ENCODE data around the gene ATP4B. TPM values are rescaled to one million over a fixed set of nuclear protein-coding genes. Genes with fewer than 3 reads are reported as not detected.

ATP4B gene
- polyA plus RNA-seq, 1 donor (not counting 4 experiments of a cell fraction or from before 2014, with no cell fraction given), result not detected

DNA sequence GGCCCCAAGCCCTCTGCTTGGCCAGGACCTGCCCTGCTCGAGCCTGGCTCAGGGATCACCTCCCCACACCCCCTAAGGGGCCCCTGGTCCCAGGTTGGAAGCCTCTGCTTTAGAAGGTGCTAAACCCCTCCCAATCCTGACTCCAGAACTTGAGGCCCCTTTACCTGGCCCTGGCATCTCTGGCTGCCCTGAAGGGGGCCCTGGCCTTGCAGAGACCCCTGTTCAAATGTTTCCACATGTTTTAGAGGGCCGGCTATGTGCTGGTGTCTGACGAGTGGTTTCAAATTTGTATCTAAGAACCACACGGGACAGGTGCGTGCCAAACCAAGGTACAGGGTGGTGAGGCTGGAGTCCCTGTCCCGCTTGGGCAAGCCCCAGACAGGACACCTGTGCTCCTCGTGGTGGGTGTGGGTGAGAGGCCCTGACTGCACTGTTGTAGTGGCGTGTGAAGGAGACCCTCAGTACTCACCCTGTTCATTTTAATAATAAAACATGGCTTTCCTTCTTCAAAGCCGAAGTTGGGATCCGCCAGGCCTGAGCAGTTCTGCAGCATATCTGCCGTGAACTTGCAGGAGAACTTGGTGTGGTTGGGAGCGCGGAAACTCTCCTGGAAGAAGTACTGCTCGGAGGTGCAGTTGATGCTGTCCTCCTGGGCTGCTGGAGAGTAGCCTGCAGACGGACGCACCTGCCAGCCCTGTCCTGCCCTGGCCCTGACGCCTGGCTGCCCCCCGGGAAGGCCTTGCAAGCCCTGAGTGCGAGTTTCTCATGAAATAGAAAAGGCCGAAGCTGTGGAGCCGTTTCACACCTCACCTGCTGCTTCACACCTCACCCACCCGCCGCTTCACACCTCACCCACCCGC is 5.4 kb downstream of the ATP4B start:
- DNase-seq (ENCODE audit: low read depth, low spot score) (no peak), FAIRE-seq (no peak)
- H3K27ac ChIP-seq (ENCODE audit: control insufficient read depth, insufficient read depth, low read length), result no peak overlapping the region
- H3K79me2 ChIP-seq (ENCODE audit: control insufficient read depth, insufficient read depth, low read length), result no peaks in the 10 kb centered on the region
- dilution Hi-C loops (cut with MboI; ENCODE audit: extremely low pct_ligation_motif_present, low sequenced_read_pairs), result no loop called here
- H3K4me2 ChIP-seq (ENCODE audit: control insufficient read depth, extremely low read depth, insufficient read depth, low read depth, low read length), result no peak overlapping the region
- no peak for TF ChIP-seq EZH2 (IDR thresholded peaks at IDR 0.05; ENCODE audit: low read length)
- TF ChIP-seq, protein P1, sequence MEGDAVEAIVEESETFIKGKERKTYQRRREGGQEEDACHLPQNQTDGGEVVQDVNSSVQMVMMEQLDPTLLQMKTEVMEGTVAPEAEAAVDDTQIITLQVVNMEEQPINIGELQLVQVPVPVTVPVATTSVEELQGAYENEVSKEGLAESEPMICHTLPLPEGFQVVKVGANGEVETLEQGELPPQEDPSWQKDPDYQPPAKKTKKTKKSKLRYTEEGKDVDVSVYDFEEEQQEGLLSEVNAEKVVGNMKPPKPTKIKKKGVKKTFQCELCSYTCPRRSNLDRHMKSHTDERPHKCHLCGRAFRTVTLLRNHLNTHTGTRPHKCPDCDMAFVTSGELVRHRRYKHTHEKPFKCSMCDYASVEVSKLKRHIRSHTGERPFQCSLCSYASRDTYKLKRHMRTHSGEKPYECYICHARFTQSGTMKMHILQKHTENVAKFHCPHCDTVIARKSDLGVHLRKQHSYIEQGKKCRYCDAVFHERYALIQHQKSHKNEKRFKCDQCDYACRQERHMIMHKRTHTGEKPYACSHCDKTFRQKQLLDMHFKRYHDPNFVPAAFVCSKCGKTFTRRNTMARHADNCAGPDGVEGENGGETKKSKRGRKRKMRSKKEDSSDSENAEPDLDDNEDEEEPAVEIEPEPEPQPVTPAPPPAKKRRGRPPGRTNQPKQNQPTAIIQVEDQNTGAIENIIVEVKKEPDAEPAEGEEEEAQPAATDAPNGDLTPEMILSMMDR (optimal IDR thresholded peaks at IDR 0.05 in 1 of 3, IDR thresholded peaks at IDR 0.05 in 1 of 3, conservative IDR thresholded peaks at IDR 0.05 in 1 of 3; ENCODE audit: extremely low read depth in 1 of 3, insufficient read depth in 2 of 3, low read length in 3 of 3), result no peak
- H2AFZ ChIP-seq (ENCODE audit: control insufficient read depth, low read length), result no peak overlapping the region
- H3K36me3 ChIP-seq (ENCODE audit: control insufficient read depth in 2 of 2, extremely low read depth in 1 of 2, insufficient read depth in 2 of 2, low read length in 2 of 2), result no peaks in the 10 kb centered on the region
- no peaks in the 10 kb centered on the region for H3K9me3 ChIP-seq (ENCODE audit: control insufficient read depth, low read depth, low read length)
- peaks cover 2% of the 10 kb centered on the region for H3K4me1 ChIP-seq (ENCODE audit: control insufficient read depth, extremely low read depth, insufficient read depth, low read length)
- no peak overlapping the region for H3K4me3 ChIP-seq (ENCODE audit: control insufficient read depth in 2 of 3, extremely low read depth in 1 of 3, insufficient read depth in 2 of 3, low read depth in 1 of 3, low read length in 3 of 3)
- no peaks in the 10 kb centered on the region for H4K20me1 ChIP-seq (ENCODE audit: control insufficient read depth, extremely low read depth, insufficient read depth, low read length)
- H3K9ac ChIP-seq (ENCODE audit: control insufficient read depth, extremely low read depth, insufficient read depth, low read length), result no peak overlapping the region
- H3K9me1 ChIP-seq (ENCODE audit: control insufficient read depth, extremely low read depth, insufficient read depth, low read length), result no peaks in the 10 kb centered on the region
- H3K27me3 ChIP-seq (ENCODE audit: control insufficient read depth, extremely low read depth, insufficient read depth, low read length), result peaks cover 21% of the 10 kb centered on the region

DNA sequence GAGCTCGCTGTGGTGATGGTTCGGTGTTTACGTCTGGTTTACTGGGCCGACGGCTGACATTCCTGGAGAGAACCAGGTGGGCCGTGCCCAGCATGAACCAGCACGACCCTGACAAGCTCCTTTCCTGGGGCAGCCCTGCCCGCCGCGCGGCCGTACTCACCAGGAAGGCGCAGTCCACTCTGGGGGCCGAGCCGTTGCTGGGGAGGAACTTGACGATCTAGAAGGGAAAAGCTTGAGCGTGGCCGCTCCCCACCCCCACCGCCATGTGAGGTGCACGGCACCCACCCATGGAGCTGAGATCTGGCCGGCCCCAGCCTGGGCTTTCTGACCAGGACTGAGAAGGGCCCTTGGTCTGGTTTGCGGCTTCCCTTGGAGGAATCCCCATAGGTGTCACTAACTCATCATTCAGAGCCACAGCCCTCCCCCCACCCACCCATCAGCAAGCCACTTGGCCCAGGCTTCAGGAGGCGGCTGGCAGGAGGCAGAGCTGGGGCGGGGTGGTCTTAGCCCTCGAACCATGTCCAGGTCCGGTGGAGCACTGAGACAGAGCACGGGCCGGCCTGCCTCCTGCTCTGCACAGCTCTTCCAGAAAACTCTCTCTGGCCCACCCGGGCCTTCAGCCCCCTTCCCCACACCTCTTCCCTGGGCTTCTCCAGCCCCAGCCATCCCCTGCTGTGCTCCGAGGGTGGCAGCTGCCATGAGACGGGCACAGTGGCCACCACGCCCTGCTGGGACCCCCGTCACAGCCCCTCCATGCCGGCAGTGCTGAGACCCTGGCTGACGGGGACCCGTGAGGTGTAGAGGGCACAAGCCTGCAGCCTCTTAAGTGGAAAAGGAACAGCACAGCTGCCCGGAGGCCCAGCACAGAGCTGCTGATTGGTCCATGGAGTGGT is 6.2 kb downstream of the ATP4B start:
- dilution Hi-C loops (cut with MboI; ENCODE audit: extremely low pct_ligation_motif_present, low sequenced_read_pairs), result no loop called here

More for the DNA sequence above, 6.2 kb downstream of the ATP4B start:
- Histone ChIP-seq H3K27ac (ENCODE audit: control insufficient read depth, insufficient read depth, low read length) (no peak overlapping the region), H3K9me3 (ENCODE audit: control insufficient read depth, low read depth, low read length) (peaks cover 2% of the 10 kb centered on the region), H3K4me2 (ENCODE audit: control insufficient read depth, extremely low read depth, insufficient read depth, low read depth, low read length) (no peak overlapping the region), H3K9ac (ENCODE audit: control insufficient read depth, extremely low read depth, insufficient read depth, low read length) (no peak overlapping the region), H3K27me3 (ENCODE audit: control insufficient read depth, extremely low read depth, insufficient read depth, low read length) (peaks cover 13% of the 10 kb centered on the region), H3K4me1 (ENCODE audit: control insufficient read depth, extremely low read depth, insufficient read depth, low read length) (peaks cover 2% of the 10 kb centered on the region), H3K36me3 (ENCODE audit: control insufficient read depth in 2 of 2, extremely low read depth in 1 of 2, insufficient read depth in 2 of 2, low read length in 2 of 2) (no peaks in the 10 kb centered on the region), H4K20me1 (ENCODE audit: control insufficient read depth, extremely low read depth, insufficient read depth, low read length) (no peaks in the 10 kb centered on the region), H2AFZ (ENCODE audit: control insufficient read depth, low read length) (no peak overlapping the region), H3K4me3 (ENCODE audit: control insufficient read depth in 2 of 3, extremely low read depth in 1 of 3, insufficient read depth in 2 of 3, low read depth in 1 of 3, low read length in 3 of 3) (no peak overlapping the region), H3K79me2 (ENCODE audit: control insufficient read depth, insufficient read depth, low read length) (no peaks in the 10 kb centered on the region), H3K9me1 (ENCODE audit: control insufficient read depth, extremely low read depth, insufficient read depth, low read length) (no peaks in the 10 kb centered on the region)
- no peak for FAIRE-seq
- TF ChIP-seq, protein P1 (optimal IDR thresholded peaks at IDR 0.05 in 1 of 3, IDR thresholded peaks at IDR 0.05 in 1 of 3, conservative IDR thresholded peaks at IDR 0.05 in 1 of 3; ENCODE audit: extremely low read depth in 1 of 3, insufficient read depth in 2 of 3, low read length in 3 of 3), result no peak
- no peak for TF ChIP-seq EZH2 (IDR thresholded peaks at IDR 0.05; ENCODE audit: low read length)
- no peak for DNase-seq (ENCODE audit: low read depth, low spot score)

Measured in keratinocyte (primary cell).